Activated T-helper 2 cell treated with anti-CD3 and anti-CD28 coated beads, Interferon-gamma antibody, Interleukin-2, Interleukin-4, amounts not matched to agents 10 μg/mL and 5 μg/mL and 100 μg/mL, durations not matched to agents 14 hours and 24 hours and 36 hours (primary cell): ENCODE data around the gene LIPM. TPM values are rescaled to one million over a fixed set of nuclear protein-coding genes. Genes with fewer than 3 reads are reported as not detected.

ENCODE experiments used
- DNase-seq: peaks from one replicate; pipeline ENCODE4 v3.0.0; 2021; ENCODE audit warnings: low spot score
- H3K27ac Mint-ChIP-seq: one replicate; pipeline ENCODE4 v1.8.0; 2021; ENCODE audit warnings: mixed read lengths
- H3K27me3 Mint-ChIP-seq: one replicate; pipeline ENCODE4 v1.8.0; 2021; ENCODE audit warnings: low read depth, mixed read lengths
- H3K36me3 Mint-ChIP-seq: one replicate; pipeline ENCODE4 v1.8.0; 2021; ENCODE audit warnings: low read depth, mixed read lengths
- H3K4me1 Mint-ChIP-seq: one replicate; pipeline ENCODE4 v1.8.0; 2021; ENCODE audit warnings: low read depth, mixed read lengths
- H3K4me3 Mint-ChIP-seq: one replicate; pipeline ENCODE4 v1.8.0; 2021; ENCODE audit warnings: low read depth, mild to moderate bottlenecking, moderate library complexity, mixed read lengths
- H3K9me3 Mint-ChIP-seq: one replicate; pipeline ENCODE4 v1.8.0; 2021; ENCODE audit warnings: mixed read lengths
- intact Hi-C: fragments of 100-400 bp; cut with micrococcal nuclease; formaldehyde crosslinking; loops from one replicate; pipeline ENCODE4 v1.15.1; 2023
- total RNA-seq: library from RNA; stranded (reverse); gene quantifications from 2 replicates; pipeline ENCODE4 v1.2.3, GENCODE V29; 2022

The LIPM gene
- total RNA-seq, 1 donor from 2014 or later: not detected

- Mint-ChIP-seq H3K36me3 (no peaks in the 10 kb centered on the region), H3K9me3 (no peaks in the 10 kb centered on the region), H3K27me3 (peaks cover 16% of the 10 kb centered on the region), H3K4me1 (peaks cover 28% of the 10 kb centered on the region), H3K4me3 (no peak overlapping the region), H3K27ac (no peak overlapping the region)
- intact Hi-C loops: loop anchor here (1.0 to 10.0 kb wide), 4 partner anchors 21 to 245 kb away; no protein-coding TSS in a partner anchor
- no peak for DNase-seq
Measured at GRCh38 chr10:88809621-88810020, 7.1 kb downstream of the LIPM start.

- intact Hi-C loops: loop anchor here (1.0 to 5.0 kb wide), 3 partner anchors 20 to 122 kb away; no protein-coding TSS in a partner anchor
- no peak for DNase-seq
- Mint-ChIP-seq H3K27ac (no peak overlapping the region), H3K4me3 (no peak overlapping the region), H3K27me3 (peaks cover 14% of the 10 kb centered on the region), H3K9me3 (no peaks in the 10 kb centered on the region), H3K4me1 (peaks cover 28% of the 10 kb centered on the region), H3K36me3 (no peaks in the 10 kb centered on the region)
Measured at GRCh38 chr10:88810196-88810961, 7.8 kb downstream of the LIPM start.

- H3K27ac Mint-ChIP-seq: no peak overlapping the region
- H3K4me1 Mint-ChIP-seq: peaks cover 29% of the 10 kb centered on the region
- H3K36me3 Mint-ChIP-seq: no peaks in the 10 kb centered on the region
- H3K9me3 Mint-ChIP-seq: no peaks in the 10 kb centered on the region
- H3K27me3 Mint-ChIP-seq: peaks cover 12% of the 10 kb centered on the region
- no peak for DNase-seq
- intact Hi-C loops: loop anchor here (5.0 kb wide), 1 partner anchor 86 kb away; no protein-coding TSS in a partner anchor
- H3K4me3 Mint-ChIP-seq: no peak overlapping the region
Measured at GRCh38 chr10:88813200-88813599, 10.7 kb downstream of the LIPM start.

GRCh38 chr10:88819290-88819689 lies 16.8 kb downstream of the LIPM start:
- Mint-ChIP-seq H3K27ac (no peak overlapping the region), H3K9me3 (no peaks in the 10 kb centered on the region), H3K4me3 (no peak overlapping the region), H3K27me3 (no peaks in the 10 kb centered on the region), H3K4me1 (peaks cover 18% of the 10 kb centered on the region), H3K36me3 (peaks cover 3% of the 10 kb centered on the region)
- intact Hi-C loops: no loop called here
- no peak for DNase-seq

GRCh38 chr10:88820748-88821401 lies 18.3 kb downstream of the LIPM start:
- no peak for DNase-seq
- H3K4me3 Mint-ChIP-seq: no peak overlapping the region
- intact Hi-C loops: no loop called here
- peaks cover 23% of the 10 kb centered on the region for H3K4me1 Mint-ChIP-seq
- H3K27ac Mint-ChIP-seq: no peak overlapping the region
- H3K36me3 Mint-ChIP-seq: peaks cover 3% of the 10 kb centered on the region
- no peaks in the 10 kb centered on the region for H3K9me3 Mint-ChIP-seq
- no peaks in the 10 kb centered on the region for H3K27me3 Mint-ChIP-seq

- peaks cover 4% of the 10 kb centered on the region for H3K9me3 Mint-ChIP-seq
- H3K4me3 Mint-ChIP-seq: peak overlapping the region; percentile 35
- no peaks in the 10 kb centered on the region for H3K27me3 Mint-ChIP-seq
- intact Hi-C loops: loop anchor here (2.0 to 5.0 kb wide), 4 partner anchors 34 to 256 kb away; no protein-coding TSS in a partner anchor
- peaks cover 61% of the 10 kb centered on the region for H3K4me1 Mint-ChIP-seq
- H3K27ac Mint-ChIP-seq: peak overlapping the region; percentile 58
- no peak for DNase-seq
- H3K36me3 Mint-ChIP-seq: peaks cover 13% of the 10 kb centered on the region
Measured at GRCh38 chr10:88826388-88826787, 23.9 kb downstream of the LIPM start.

- H3K27me3 Mint-ChIP-seq: no peaks in the 10 kb centered on the region
- intact Hi-C loops: loop anchor here (2.0 to 5.0 kb wide), 4 partner anchors 35 to 255 kb away; no protein-coding TSS in a partner anchor
- no peak for DNase-seq
- peaks cover 4% of the 10 kb centered on the region for H3K9me3 Mint-ChIP-seq
- H3K4me1 Mint-ChIP-seq: peaks cover 66% of the 10 kb centered on the region
- H3K27ac Mint-ChIP-seq: peak overlapping the region; percentile 9
- H3K36me3 Mint-ChIP-seq: peaks cover 13% of the 10 kb centered on the region
- no peak overlapping the region for H3K4me3 Mint-ChIP-seq
Measured at GRCh38 chr10:88827671-88828070, 25.1 kb downstream of the LIPM start.

- Mint-ChIP-seq H3K27me3 (no peaks in the 10 kb centered on the region), H3K27ac (peak overlapping the region; percentile 21), H3K36me3 (peaks cover 16% of the 10 kb centered on the region), H3K4me3 (no peak overlapping the region), H3K4me1 (peaks cover 72% of the 10 kb centered on the region), H3K9me3 (peaks cover 4% of the 10 kb centered on the region)
- intact Hi-C loops: loop anchor here (5.0 kb wide), 2 partner anchors 36 to 254 kb away; no protein-coding TSS in a partner anchor
- DNase-seq: no peak
Measured at GRCh38 chr10:88828310-88828709, 25.8 kb downstream of the LIPM start.

- H3K4me1 Mint-ChIP-seq: peaks cover 63% of the 10 kb centered on the region
- intact Hi-C loops: loop anchor here (2.0 kb wide), 1 partner anchor 20 kb away; no protein-coding TSS in a partner anchor
- H3K36me3 Mint-ChIP-seq: peaks cover 13% of the 10 kb centered on the region
- no peaks in the 10 kb centered on the region for H3K27me3 Mint-ChIP-seq
- no peak for DNase-seq
- H3K27ac Mint-ChIP-seq: no peak overlapping the region
- H3K9me3 Mint-ChIP-seq: peaks cover 4% of the 10 kb centered on the region
- H3K4me3 Mint-ChIP-seq: no peak overlapping the region
Measured at GRCh38 chr10:88830643-88831268, 28.2 kb downstream of the LIPM start.

- no peak for DNase-seq
- Mint-ChIP-seq H3K4me1 (peaks cover 54% of the 10 kb centered on the region), H3K36me3 (peaks cover 7% of the 10 kb centered on the region), H3K27me3 (no peaks in the 10 kb centered on the region), H3K9me3 (no peaks in the 10 kb centered on the region), H3K27ac (no peak overlapping the region), H3K4me3 (no peak overlapping the region)
- intact Hi-C loops: loop anchor here (2.0 kb wide), 1 partner anchor 21 kb away; no protein-coding TSS in a partner anchor
Measured at GRCh38 chr10:88831709-88832108, 29.2 kb downstream of the LIPM start.

GRCh38 chr10:88832376-88832775 lies 29.8 kb downstream of the LIPM start:
- H3K27ac Mint-ChIP-seq: no peak overlapping the region
- no peaks in the 10 kb centered on the region for H3K9me3 Mint-ChIP-seq
- intact Hi-C loops: no loop called here
- DNase-seq: no peak
- no peak overlapping the region for H3K4me3 Mint-ChIP-seq
- peaks cover 47% of the 10 kb centered on the region for H3K4me1 Mint-ChIP-seq
- no peaks in the 10 kb centered on the region for H3K27me3 Mint-ChIP-seq
- H3K36me3 Mint-ChIP-seq: peaks cover 7% of the 10 kb centered on the region

GRCh38 chr10:88833156-88833555 lies 30.6 kb downstream of the LIPM start:
- no peak overlapping the region for H3K4me3 Mint-ChIP-seq
- intact Hi-C loops: no loop called here
- H3K27ac Mint-ChIP-seq: no peak overlapping the region
- H3K9me3 Mint-ChIP-seq: no peaks in the 10 kb centered on the region
- peaks cover 7% of the 10 kb centered on the region for H3K36me3 Mint-ChIP-seq
- DNase-seq: no peak
- peaks cover 40% of the 10 kb centered on the region for H3K4me1 Mint-ChIP-seq
- H3K27me3 Mint-ChIP-seq: no peaks in the 10 kb centered on the region
